GM23338 (cell line): ENCODE measurements around the gene RXFP1. TPM values are rescaled to one million over a fixed set of nuclear protein-coding genes. Genes with fewer than 3 reads are reported as not detected.

Experiments used
- ATAC-seq: fragments of 200-7000 bp; cut with Tn5 transposase; 3 replicates; pipeline ENCODE4 v1.9.1; 2020
- DNase-seq: peaks from one replicate; pipeline ENCODE4 v3.0.0-alpha.2; 2015; ENCODE audit warnings: low spot score
- H2AFZ ChIP-seq: fragments of 200-600 bp; sonication (generic); 2 replicates; pipeline ENCODE4 v1.8.0; 2016; ENCODE audit warnings: antibody characterized with exemption, mild to moderate bottlenecking, moderate library complexity
- H3F3A ChIP-seq: fragments of 200-600 bp; sonication (generic); replicated peaks from 2 replicates; pipeline ENCODE4 v1.8.0; 2017; ENCODE audit warnings: antibody characterized with exemption, mixed run types, low read depth
- H3K27ac ChIP-seq: fragments of 200-600 bp; sonication (generic); 2 replicates; pipeline ENCODE4 v1.6.1; 2016; ENCODE audit warnings: low read depth
- H3K27me3 ChIP-seq: fragments of 200-600 bp; sonication (generic); 2 replicates; pipeline ENCODE4 v1.8.0; 2016; ENCODE audit warnings: mild to moderate bottlenecking, mixed run types, moderate library complexity; ENCODE audit not compliant: insufficient read depth
- H3K36me3 ChIP-seq: fragments of 200-600 bp; sonication (generic); 2 replicates; pipeline ENCODE4 v1.8.0; 2016; ENCODE audit warnings: mild to moderate bottlenecking; ENCODE audit not compliant: insufficient read depth
- H3K4me1 ChIP-seq: fragments of 200-600 bp; sonication (generic); 2 replicates; pipeline ENCODE4 v1.8.0; 2016; ENCODE audit warnings: mild to moderate bottlenecking, moderate library complexity; ENCODE audit not compliant: insufficient read depth
- H3K4me2 ChIP-seq: fragments of 200-600 bp; sonication (generic); 2 replicates; pipeline ENCODE4 v1.7.1; 2017; ENCODE audit warnings: mixed run types
- H3K4me3 ChIP-seq: fragments of 200-600 bp; sonication (generic); 2 replicates; pipeline ENCODE4 v1.6.1; 2016; ENCODE audit warnings: mixed run types
- H3K79me2 ChIP-seq: fragments of 200-600 bp; sonication (generic); replicated peaks from 2 replicates; pipeline ENCODE4 v1.8.0; 2017; ENCODE audit warnings: mild to moderate bottlenecking; ENCODE audit not compliant: insufficient read depth
- H3K9me2 ChIP-seq: fragments of 200-600 bp; sonication (generic); 2 replicates; pipeline ENCODE4 v1.8.0; 2017; ENCODE audit not compliant: insufficient read depth
- H4K20me1 ChIP-seq: fragments of 200-600 bp; sonication (generic); replicated peaks from 2 replicates; pipeline ENCODE4 v1.8.0; 2017; ENCODE audit warnings: mild to moderate bottlenecking; ENCODE audit not compliant: insufficient read depth
- H3K27ac Mint-ChIP-seq: 2 replicates; pipeline ENCODE4 v1.8.0; 2020; ENCODE audit warnings: inconsistent platforms, mild to moderate bottlenecking, moderate library complexity, mixed read lengths
- H3K27me3 Mint-ChIP-seq: 3 replicates; pipeline ENCODE4 v1.8.0; 2022; ENCODE audit warnings: low read depth, mild to moderate bottlenecking, moderate library complexity, mixed read lengths, inconsistent platforms; ENCODE audit not compliant: insufficient read depth, poor library complexity
- H3K36me3 Mint-ChIP-seq: 3 replicates; pipeline ENCODE4 v1.8.0; 2021; ENCODE audit warnings: low read depth, mild to moderate bottlenecking, inconsistent platforms, moderate library complexity, mixed read lengths
- H3K4me1 Mint-ChIP-seq: 3 replicates; pipeline ENCODE4 v1.8.0; 2020; ENCODE audit warnings: mild to moderate bottlenecking, inconsistent platforms, mixed read lengths
- H3K4me3 Mint-ChIP-seq: 3 replicates; pipeline ENCODE4 v1.8.0; 2021; ENCODE audit warnings: moderate library complexity, mild to moderate bottlenecking, inconsistent platforms, mixed read lengths
- H3K9me3 Mint-ChIP-seq: 3 replicates; pipeline ENCODE4 v1.8.0; 2020; ENCODE audit warnings: moderate library complexity, mild to moderate bottlenecking, inconsistent platforms, mixed read lengths
- EZH2 ChIP-seq: fragments of 200-600 bp; sonication (generic); IDR thresholded peaks from one replicate; pipeline ENCODE4 v1.8.0; 2017; ENCODE audit warnings: antibody characterized with exemption, mild to moderate bottlenecking, low read depth; ENCODE audit not compliant: unreplicated experiment
- EZH2phosphoT487 ChIP-seq: fragments of 200-600 bp; sonication (generic); IDR thresholded peaks from one replicate; pipeline ENCODE4 v1.8.1; 2018; ENCODE audit warnings: antibody characterized with exemption; ENCODE audit not compliant: unreplicated experiment
- JUNB ChIP-seq: IDR thresholded peaks from one replicate; pipeline ENCODE4 v1.6.1; 2016; ENCODE audit warnings: antibody characterized with exemption; ENCODE audit not compliant: unreplicated experiment
- NANOG ChIP-seq: IDR thresholded peaks from 2 replicates; pipeline ENCODE4 v1.6.1; 2016; ENCODE audit warnings: antibody characterized with exemption, borderline replicate concordance
- POLR2AphosphoS5 ChIP-seq: IDR thresholded peaks from 2 replicates; pipeline ENCODE4 v1.6.1; 2016; ENCODE audit warnings: antibody characterized with exemption, low read depth
- STAT1 ChIP-seq: IDR thresholded peaks from one replicate; pipeline ENCODE4 v1.6.1; 2016; ENCODE audit warnings: antibody characterized with exemption; ENCODE audit not compliant: unreplicated experiment
- ZNF114 ChIP-seq: fragments of 250-450 bp; sonication (Bioruptor Pico); IDR thresholded peaks from 2 replicates; pipeline ENCODE4 v1.5.0; 2020; ENCODE audit warnings: mild to moderate bottlenecking, moderate library complexity
- ZNF331 ChIP-seq: fragments of 250-450 bp; sonication (Bioruptor Pico); IDR thresholded peaks from 2 replicates; pipeline ENCODE4 v1.5.0; 2020; ENCODE audit warnings: low read depth, mild to moderate bottlenecking, moderate library complexity
- polyA plus RNA-seq: library from polyadenylated mRNA; unstranded; fragments of >200 nt; fragmentation: Nextera tagmentation; extraction: Ambion mirVana; gene quantifications from 2 replicates; pipeline ENCODE4 v1.2.1, GENCODE V29; 2016
- total RNA-seq: library from RNA; depleted of rRNA; stranded (reverse); fragments of >200 nt; shearing (Covaris generic); gene quantifications from 2 replicates; pipeline ENCODE4 v1.2.3, GENCODE V29; 2014
- TF ChIP-seq, protein P1 (sequence below), 2 experiments: fragments of 200-600 bp in 1 of 2; sonication (generic) in 1 of 2; conservative IDR thresholded peaks; 2 replicates each; pipeline versions ENCODE4 v1.5.1 to v1.6.1; 2016 to 2017; ENCODE audit warnings: antibody characterized with exemption in 2 of 2, low read depth in 2 of 2, mild to moderate bottlenecking in 2 of 2, moderate library complexity in 1 of 2
- TF ChIP-seq, protein P2 (sequence below): IDR thresholded peaks from 2 replicates; pipeline ENCODE4 v1.6.1; 2016; ENCODE audit warnings: antibody characterized with exemption
- TF ChIP-seq, protein P3 (sequence below): fragments of 250-450 bp; sonication (Bioruptor Pico); IDR thresholded peaks from 2 replicates; pipeline ENCODE4 v1.5.0; 2020; ENCODE audit warnings: mild to moderate bottlenecking, moderate library complexity

The RXFP1 gene
- total and polyA plus RNA-seq, 2 experiments from 2014 or later = 0.63 TPM; not detected in 1

DNA sequence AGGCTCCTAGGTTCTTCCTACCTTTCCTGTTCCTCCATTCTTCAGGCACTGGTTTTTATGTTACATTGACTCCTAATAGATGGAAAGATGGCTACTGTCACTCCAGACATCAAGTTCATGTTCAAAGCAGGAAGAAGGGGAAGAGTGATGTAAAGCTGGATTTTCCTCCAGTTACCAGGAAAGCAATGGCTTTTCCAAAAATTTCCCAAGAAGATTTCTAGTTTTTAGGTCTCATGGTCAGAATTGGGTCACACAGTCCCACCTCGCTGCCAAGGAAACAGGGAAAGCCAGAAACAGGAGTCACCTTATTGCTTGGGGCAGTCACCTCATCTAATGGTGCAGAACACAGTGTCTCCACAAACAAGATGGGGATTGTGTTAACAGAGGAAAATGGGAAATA is 21.5 kb downstream of the RXFP1 start:
- H3K9me3 Mint-ChIP-seq = peaks cover 9% of the 10 kb centered on the region; the same call in 2 of the 3 replicates
- no peaks in the 10 kb centered on the region for H3K9me2 ChIP-seq
- H3K27ac Mint-ChIP-seq = no peak overlapping the region
- H2AFZ ChIP-seq = no peak overlapping the region
- H4K20me1 ChIP-seq = no peaks in the 10 kb centered on the region
- no peak overlapping the region for H3K4me3 Mint-ChIP-seq
- H3K36me3 ChIP-seq = no peaks in the 10 kb centered on the region
- H3K27me3 ChIP-seq = no peaks in the 10 kb centered on the region
- peaks cover 5% of the 10 kb centered on the region; the same call in 2 of the 3 replicates for H3K36me3 Mint-ChIP-seq
- ATAC-seq (no peak), DNase-seq (no peak)
- TF ChIP-seq NANOG = no peak
- TF ChIP-seq, protein P1, sequence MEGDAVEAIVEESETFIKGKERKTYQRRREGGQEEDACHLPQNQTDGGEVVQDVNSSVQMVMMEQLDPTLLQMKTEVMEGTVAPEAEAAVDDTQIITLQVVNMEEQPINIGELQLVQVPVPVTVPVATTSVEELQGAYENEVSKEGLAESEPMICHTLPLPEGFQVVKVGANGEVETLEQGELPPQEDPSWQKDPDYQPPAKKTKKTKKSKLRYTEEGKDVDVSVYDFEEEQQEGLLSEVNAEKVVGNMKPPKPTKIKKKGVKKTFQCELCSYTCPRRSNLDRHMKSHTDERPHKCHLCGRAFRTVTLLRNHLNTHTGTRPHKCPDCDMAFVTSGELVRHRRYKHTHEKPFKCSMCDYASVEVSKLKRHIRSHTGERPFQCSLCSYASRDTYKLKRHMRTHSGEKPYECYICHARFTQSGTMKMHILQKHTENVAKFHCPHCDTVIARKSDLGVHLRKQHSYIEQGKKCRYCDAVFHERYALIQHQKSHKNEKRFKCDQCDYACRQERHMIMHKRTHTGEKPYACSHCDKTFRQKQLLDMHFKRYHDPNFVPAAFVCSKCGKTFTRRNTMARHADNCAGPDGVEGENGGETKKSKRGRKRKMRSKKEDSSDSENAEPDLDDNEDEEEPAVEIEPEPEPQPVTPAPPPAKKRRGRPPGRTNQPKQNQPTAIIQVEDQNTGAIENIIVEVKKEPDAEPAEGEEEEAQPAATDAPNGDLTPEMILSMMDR (conservative IDR thresholded peaks at IDR 0.05; ENCODE audit: low read depth in 2 of 2) = no peak
- TF ChIP-seq, protein P2, sequence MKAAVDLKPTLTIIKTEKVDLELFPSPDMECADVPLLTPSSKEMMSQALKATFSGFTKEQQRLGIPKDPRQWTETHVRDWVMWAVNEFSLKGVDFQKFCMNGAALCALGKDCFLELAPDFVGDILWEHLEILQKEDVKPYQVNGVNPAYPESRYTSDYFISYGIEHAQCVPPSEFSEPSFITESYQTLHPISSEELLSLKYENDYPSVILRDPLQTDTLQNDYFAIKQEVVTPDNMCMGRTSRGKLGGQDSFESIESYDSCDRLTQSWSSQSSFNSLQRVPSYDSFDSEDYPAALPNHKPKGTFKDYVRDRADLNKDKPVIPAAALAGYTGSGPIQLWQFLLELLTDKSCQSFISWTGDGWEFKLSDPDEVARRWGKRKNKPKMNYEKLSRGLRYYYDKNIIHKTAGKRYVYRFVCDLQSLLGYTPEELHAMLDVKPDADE = no peak
- TF ChIP-seq, protein P3, sequence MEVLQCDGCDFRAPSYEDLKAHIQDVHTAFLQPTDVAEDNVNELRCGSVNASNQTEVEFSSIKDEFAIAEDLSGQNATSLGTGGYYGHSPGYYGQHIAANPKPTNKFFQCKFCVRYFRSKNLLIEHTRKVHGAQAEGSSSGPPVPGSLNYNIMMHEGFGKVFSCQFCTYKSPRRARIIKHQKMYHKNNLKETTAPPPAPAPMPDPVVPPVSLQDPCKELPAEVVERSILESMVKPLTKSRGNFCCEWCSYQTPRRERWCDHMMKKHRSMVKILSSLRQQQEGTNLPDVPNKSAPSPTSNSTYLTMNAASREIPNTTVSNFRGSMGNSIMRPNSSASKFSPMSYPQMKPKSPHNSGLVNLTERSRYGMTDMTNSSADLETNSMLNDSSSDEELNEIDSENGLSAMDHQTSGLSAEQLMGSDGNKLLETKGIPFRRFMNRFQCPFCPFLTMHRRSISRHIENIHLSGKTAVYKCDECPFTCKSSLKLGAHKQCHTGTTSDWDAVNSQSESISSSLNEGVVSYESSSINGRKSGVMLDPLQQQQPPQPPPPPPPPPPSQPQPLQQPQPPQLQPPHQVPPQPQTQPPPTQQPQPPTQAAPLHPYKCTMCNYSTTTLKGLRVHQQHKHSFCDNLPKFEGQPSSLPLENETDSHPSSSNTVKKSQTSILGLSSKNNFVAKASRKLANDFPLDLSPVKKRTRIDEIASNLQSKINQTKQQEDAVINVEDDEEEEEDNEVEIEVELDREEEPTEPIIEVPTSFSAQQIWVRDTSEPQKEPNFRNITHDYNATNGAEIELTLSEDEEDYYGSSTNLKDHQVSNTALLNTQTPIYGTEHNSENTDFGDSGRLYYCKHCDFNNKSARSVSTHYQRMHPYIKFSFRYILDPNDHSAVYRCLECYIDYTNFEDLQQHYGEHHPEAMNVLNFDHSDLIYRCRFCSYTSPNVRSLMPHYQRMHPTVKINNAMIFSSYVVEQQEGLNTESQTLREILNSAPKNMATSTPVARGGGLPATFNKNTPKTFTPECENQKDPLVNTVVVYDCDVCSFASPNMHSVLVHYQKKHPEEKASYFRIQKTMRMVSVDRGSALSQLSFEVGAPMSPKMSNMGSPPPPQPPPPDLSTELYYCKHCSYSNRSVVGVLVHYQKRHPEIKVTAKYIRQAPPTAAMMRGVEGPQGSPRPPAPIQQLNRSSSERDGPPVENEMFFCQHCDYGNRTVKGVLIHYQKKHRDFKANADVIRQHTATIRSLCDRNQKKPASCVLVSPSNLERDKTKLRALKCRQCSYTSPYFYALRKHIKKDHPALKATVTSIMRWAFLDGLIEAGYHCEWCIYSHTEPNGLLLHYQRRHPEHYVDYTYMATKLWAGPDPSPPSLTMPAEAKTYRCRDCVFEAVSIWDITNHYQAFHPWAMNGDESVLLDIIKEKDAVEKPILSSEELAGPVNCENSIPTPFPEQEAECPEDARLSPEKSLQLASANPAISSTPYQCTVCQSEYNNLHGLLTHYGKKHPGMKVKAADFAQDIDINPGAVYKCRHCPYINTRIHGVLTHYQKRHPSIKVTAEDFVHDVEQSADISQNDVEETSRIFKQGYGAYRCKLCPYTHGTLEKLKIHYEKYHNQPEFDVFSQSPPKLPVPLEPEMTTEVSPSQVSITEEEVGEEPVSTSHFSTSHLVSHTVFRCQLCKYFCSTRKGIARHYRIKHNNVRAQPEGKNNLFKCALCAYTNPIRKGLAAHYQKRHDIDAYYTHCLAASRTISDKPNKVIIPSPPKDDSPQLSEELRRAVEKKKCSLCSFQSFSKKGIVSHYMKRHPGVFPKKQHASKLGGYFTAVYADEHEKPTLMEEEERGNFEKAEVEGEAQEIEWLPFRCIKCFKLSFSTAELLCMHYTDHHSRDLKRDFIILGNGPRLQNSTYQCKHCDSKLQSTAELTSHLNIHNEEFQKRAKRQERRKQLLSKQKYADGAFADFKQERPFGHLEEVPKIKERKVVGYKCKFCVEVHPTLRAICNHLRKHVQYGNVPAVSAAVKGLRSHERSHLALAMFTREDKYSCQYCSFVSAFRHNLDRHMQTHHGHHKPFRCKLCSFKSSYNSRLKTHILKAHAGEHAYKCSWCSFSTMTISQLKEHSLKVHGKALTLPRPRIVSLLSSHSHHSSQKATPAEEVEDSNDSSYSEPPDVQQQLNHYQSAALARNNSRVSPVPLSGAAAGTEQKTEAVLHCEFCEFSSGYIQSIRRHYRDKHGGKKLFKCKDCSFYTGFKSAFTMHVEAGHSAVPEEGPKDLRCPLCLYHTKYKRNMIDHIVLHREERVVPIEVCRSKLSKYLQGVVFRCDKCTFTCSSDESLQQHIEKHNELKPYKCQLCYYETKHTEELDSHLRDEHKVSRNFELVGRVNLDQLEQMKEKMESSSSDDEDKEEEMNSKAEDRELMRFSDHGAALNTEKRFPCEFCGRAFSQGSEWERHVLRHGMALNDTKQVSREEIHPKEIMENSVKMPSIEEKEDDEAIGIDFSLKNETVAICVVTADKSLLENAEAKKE (CRISPR knock-in tag) = no peak
- TF ChIP-seq EZH2phosphoT487 = no peak
- TF ChIP-seq POLR2AphosphoS5 = no peak
- no peak for TF ChIP-seq ZNF114 (CRISPR knock-in tag)
- no peak for TF ChIP-seq EZH2
- no peak for TF ChIP-seq STAT1
- no peak for TF ChIP-seq ZNF331 (CRISPR knock-in tag)
- TF ChIP-seq JUNB = no peak
- H3K27ac ChIP-seq = no peak overlapping the region
- H3K4me1 ChIP-seq = no peaks in the 10 kb centered on the region
- H3K27me3 Mint-ChIP-seq = no peaks in the 10 kb centered on the region
- no peak overlapping the region for H3K4me2 ChIP-seq
- no peak overlapping the region for H3K4me3 ChIP-seq
- no peaks in the 10 kb centered on the region for H3K79me2 ChIP-seq
- peaks cover 7% of the 10 kb centered on the region for H3K4me1 Mint-ChIP-seq
- no peaks in the 10 kb centered on the region for H3F3A ChIP-seq
